PC-3 (cell line): Measurements from ENCODE around the gene GATAD2A. TPM values are rescaled to one million over a fixed set of nuclear protein-coding genes. Genes with fewer than 3 reads are reported as not detected.

Experiments used
- ATAC-seq: fragments of 200-7000 bp; cut with Tn5 transposase; 2 replicates; pipeline ENCODE4 v1.9.1; 2020; ENCODE audit warnings: mild to moderate bottlenecking, moderate library complexity
- BruUV-seq: library from RNA; stranded (reverse); fragments of 400-500 nt; replicated peaks from 2 replicates; lab custom pipeline; 2021; lab: Mats Ljungman, UMichigan
- CTCF ChIA-PET: fragments of 300-600 bp; sonication (Branson Sonifier 250); formaldehyde crosslinking; loops from one replicate; lab custom pipeline; 2022; ENCODE audit warnings: antibody characterized with exemption; lab: Charles Lee
- POLR2A ChIA-PET: fragments of 300-600 bp; sonication (Branson Sonifier 250); formaldehyde crosslinking; loops from one replicate; lab custom pipeline; 2022; ENCODE audit warnings: antibody characterized with exemption; ENCODE audit not compliant: unreplicated experiment; lab: Charles Lee
- DNase-seq: peaks from one replicate; pipeline ENCODE4 v3.0.0-alpha.2; 2015
- H2AFZ ChIP-seq: fragments of 300-600 bp; sonication (generic); 2 replicates; pipeline ENCODE4 v1.6.0; 2016; ENCODE audit warnings: antibody characterized with exemption, low read length
- H3F3A ChIP-seq: fragments of 300-600 bp; sonication (generic); one replicate; pipeline ENCODE4 v1.6.0; 2017; ENCODE audit warnings: antibody characterized with exemption, low read length, control low read depth, mild to moderate bottlenecking; ENCODE audit not compliant: unreplicated experiment
- H3K27ac ChIP-seq: fragments of 300-600 bp; sonication (generic); 2 replicates; pipeline ENCODE4 v1.5.1; 2016; ENCODE audit warnings: mild to moderate bottlenecking, low read length
- H3K27me3 ChIP-seq: fragments of 300-600 bp; sonication (generic); 2 replicates; pipeline ENCODE4 v1.6.1; 2016; ENCODE audit warnings: low read length, mixed read lengths
- H3K36me3 ChIP-seq: fragments of 300-600 bp; sonication (generic); 2 replicates; pipeline ENCODE4 v1.6.1; 2016; ENCODE audit warnings: low read depth, mixed run types, low read length, mixed read lengths
- H3K4me1 ChIP-seq: fragments of 300-600 bp; sonication (generic); 2 replicates; pipeline ENCODE4 v1.5.1; 2016; ENCODE audit warnings: low read length; ENCODE audit not compliant: insufficient read depth
- H3K4me2 ChIP-seq: fragments of 300-600 bp; sonication (generic); 2 replicates; pipeline ENCODE4 v1.6.0; 2016; ENCODE audit warnings: low read length
- H3K4me3 ChIP-seq: fragments of 300-600 bp; sonication (generic); 2 replicates; pipeline ENCODE4 v1.5.1; 2016; ENCODE audit warnings: mild to moderate bottlenecking, low read length, mixed read lengths
- H3K79me2 ChIP-seq: fragments of 300-600 bp; sonication (generic); 2 replicates; pipeline ENCODE4 v1.6.1; 2017; ENCODE audit warnings: low read length, mixed read lengths
- H3K9ac ChIP-seq: fragments of 300-600 bp; sonication (generic); 2 replicates; pipeline ENCODE4 v1.6.0; 2016; ENCODE audit warnings: mild to moderate bottlenecking, low read length
- H3K9me2 ChIP-seq: fragments of 300-600 bp; sonication (generic); replicated peaks from 2 replicates; pipeline ENCODE4 v1.6.1; 2016; ENCODE audit warnings: mixed run types, low read length, mixed read lengths
- H3K9me3 ChIP-seq: fragments of 300-600 bp; sonication (generic); 2 replicates; pipeline ENCODE4 v1.6.1; 2016; ENCODE audit warnings: low read length, mixed read lengths
- H4K20me1 ChIP-seq: fragments of 300-600 bp; sonication (generic); 2 replicates; pipeline ENCODE4 v1.6.1; 2016; ENCODE audit warnings: low read length, mixed read lengths
- EZH2 ChIP-seq: fragments of 300-600 bp; sonication (generic); IDR thresholded peaks from one replicate; pipeline ENCODE4 v1.6.1; 2017; ENCODE audit warnings: antibody characterized with exemption, mild to moderate bottlenecking, low read length; ENCODE audit not compliant: unreplicated experiment
- EZH2phosphoT487 ChIP-seq: fragments of 300-600 bp; sonication (generic); IDR thresholded peaks from 2 replicates; pipeline ENCODE4 v1.6.1; 2018; ENCODE audit warnings: mild to moderate bottlenecking, antibody characterized with exemption, low read length, borderline replicate concordance
- intact Hi-C: fragments of 100-400 bp; cut with micrococcal nuclease; formaldehyde crosslinking; loops from 2 replicates; pipeline ENCODE4 v1.9.0; 2023
- total RNA-seq: library from RNA; depleted of rRNA; stranded (reverse); fragments of >200 nt; gene quantifications from 2 replicates; pipeline ENCODE4 v1.2.3, GENCODE V29; 2014
- TF ChIP-seq, protein P1 (sequence below): fragments of 300-600 bp; sonication (generic); conservative IDR thresholded peaks from 2 replicates; pipeline ENCODE4 v1.5.1; 2017; ENCODE audit warnings: antibody characterized with exemption, low read depth, mild to moderate bottlenecking, low read length

The GATAD2A gene
- total RNA-seq, 1 experiment from 2014 or later = 104 TPM

DNA sequence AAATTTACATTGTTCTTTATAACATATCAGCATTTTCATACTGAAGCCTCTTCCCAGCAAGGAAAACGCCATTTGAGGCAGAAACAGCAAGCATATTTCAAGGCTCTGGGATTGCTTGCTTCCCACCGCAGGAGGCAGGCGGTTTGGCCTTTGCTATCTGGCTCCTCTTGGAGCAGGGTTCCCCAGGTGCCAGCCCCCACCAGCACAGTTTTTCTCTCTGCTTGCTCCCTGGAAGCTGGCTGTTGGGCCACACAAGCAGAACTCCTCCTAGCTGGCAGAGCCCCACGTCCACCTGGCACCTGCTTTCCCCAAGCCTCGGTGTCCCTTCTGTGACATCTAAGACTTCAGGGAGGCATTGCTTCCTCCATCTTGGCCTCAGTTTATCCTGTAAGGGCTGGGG, 16.7 kb downstream of the GATAD2A start:
- POLR2A ChIA-PET = no interaction called here
- Histone ChIP-seq H3K9me2 (no peaks in the 10 kb centered on the region), H3K79me2 (peaks cover 99% of the 10 kb centered on the region), H3K9ac (no peak overlapping the region), H3K4me1 (no peaks in the 10 kb centered on the region), H3K27ac (no peak overlapping the region), H3K27me3 (no peaks in the 10 kb centered on the region), H3F3A (no peaks in the 10 kb centered on the region), H3K4me3 (no peak overlapping the region), H3K4me2 (no peak overlapping the region), H3K9me3 (no peaks in the 10 kb centered on the region), H2AFZ (no peak overlapping the region), H3K36me3 (no peaks in the 10 kb centered on the region; the same call in 1 of the 2 replicates), H4K20me1 (peaks cover 73% of the 10 kb centered on the region)
- CTCF ChIA-PET = no interaction called here
- no TSS peak for BruUV-seq
- DNase-seq (no peak), ATAC-seq (no peak)
- intact Hi-C loops = no loop called here
- no peak for TF ChIP-seq EZH2
- TF ChIP-seq, protein P1, sequence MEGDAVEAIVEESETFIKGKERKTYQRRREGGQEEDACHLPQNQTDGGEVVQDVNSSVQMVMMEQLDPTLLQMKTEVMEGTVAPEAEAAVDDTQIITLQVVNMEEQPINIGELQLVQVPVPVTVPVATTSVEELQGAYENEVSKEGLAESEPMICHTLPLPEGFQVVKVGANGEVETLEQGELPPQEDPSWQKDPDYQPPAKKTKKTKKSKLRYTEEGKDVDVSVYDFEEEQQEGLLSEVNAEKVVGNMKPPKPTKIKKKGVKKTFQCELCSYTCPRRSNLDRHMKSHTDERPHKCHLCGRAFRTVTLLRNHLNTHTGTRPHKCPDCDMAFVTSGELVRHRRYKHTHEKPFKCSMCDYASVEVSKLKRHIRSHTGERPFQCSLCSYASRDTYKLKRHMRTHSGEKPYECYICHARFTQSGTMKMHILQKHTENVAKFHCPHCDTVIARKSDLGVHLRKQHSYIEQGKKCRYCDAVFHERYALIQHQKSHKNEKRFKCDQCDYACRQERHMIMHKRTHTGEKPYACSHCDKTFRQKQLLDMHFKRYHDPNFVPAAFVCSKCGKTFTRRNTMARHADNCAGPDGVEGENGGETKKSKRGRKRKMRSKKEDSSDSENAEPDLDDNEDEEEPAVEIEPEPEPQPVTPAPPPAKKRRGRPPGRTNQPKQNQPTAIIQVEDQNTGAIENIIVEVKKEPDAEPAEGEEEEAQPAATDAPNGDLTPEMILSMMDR = no peak
- no peak for TF ChIP-seq EZH2phosphoT487

DNA sequence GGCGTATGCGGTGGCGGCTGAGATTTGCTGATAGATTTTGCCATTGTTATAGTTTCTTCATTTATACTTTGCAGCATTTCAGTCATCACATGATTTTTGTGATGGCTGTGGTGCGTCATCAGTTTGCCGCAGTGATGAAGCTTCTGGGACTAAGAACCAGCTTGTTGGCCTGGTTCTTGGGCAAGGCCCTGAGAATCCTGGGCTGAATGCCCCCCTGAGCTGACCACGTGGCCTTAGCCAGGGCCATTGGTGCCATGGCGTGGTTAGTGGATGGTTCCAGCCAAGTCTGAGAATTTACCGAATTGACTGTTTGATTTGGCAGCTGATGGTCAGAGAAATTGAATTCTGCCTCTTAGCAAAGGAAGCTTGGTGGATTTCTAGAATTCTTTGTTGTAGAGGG, 17.8 kb downstream of the GATAD2A start:
- no TSS peak for BruUV-seq
- Histone ChIP-seq H3K4me3 (no peak overlapping the region), H3K79me2 (peaks cover 99% of the 10 kb centered on the region), H3K9me2 (no peaks in the 10 kb centered on the region), H3K9ac (no peak overlapping the region), H2AFZ (no peak overlapping the region), H3K4me1 (no peaks in the 10 kb centered on the region), H3K27me3 (no peaks in the 10 kb centered on the region), H3F3A (no peaks in the 10 kb centered on the region), H4K20me1 (peaks cover 65% of the 10 kb centered on the region), H3K4me2 (no peak overlapping the region), H3K27ac (no peak overlapping the region), H3K9me3 (no peaks in the 10 kb centered on the region), H3K36me3 (no peaks in the 10 kb centered on the region; the same call in 1 of the 2 replicates)
- TF ChIP-seq EZH2phosphoT487 = no peak
- TF ChIP-seq, protein P1 = no peak
- no peak for TF ChIP-seq EZH2
- CTCF ChIA-PET = no interaction called here
- intact Hi-C loops = no loop called here
- ATAC-seq (no peak), DNase-seq (no peak)
- POLR2A ChIA-PET = no interaction called here

DNA sequence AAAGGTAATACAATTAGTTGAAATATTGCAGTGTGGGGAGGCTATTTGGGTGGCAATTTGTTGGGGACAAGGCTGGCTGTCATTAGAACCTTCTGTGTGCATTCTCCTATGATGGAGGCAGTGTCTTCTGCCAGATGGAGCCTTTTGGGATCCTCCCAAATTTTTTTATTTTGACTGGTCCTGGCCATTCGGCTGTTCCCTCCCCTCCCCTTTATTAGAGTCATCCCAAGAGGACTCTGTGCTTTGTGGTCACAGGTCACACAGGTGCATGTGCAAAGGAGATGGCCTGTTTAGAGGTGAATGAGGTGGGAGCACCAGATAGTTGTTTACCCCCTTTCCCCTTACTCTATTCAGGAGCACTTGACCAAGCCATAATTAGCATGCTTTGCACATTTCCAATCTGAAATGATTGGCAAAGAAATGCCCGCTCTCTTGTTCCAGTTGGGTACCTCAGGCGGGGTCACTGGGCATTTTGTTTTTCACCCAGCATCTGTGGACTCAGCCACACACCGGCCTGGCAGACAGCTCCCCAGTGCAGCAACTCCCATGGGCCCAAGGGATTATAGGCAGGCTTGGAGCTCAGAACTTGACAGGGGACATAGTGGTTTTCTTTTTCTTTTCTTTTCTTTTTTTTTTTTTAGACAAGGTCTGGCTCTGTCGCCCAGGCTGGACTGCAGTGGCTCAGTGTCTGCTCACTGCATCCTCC, 19.8 kb downstream of the GATAD2A start:
- H3K9me3 ChIP-seq = no peaks in the 10 kb centered on the region
- no peak overlapping the region for H3K9ac ChIP-seq
- H3K4me3 ChIP-seq = no peak overlapping the region
- H3F3A ChIP-seq = no peaks in the 10 kb centered on the region
- no peaks in the 10 kb centered on the region for H3K27me3 ChIP-seq
- POLR2A ChIA-PET = no interaction called here
- H3K4me1 ChIP-seq = no peaks in the 10 kb centered on the region
- CTCF ChIA-PET = no interaction called here
- no peak overlapping the region for H2AFZ ChIP-seq
- no peaks in the 10 kb centered on the region for H3K9me2 ChIP-seq
- intact Hi-C loops = no loop called here
- no peak overlapping the region for H3K4me2 ChIP-seq
- BruUV-seq = no TSS peak
- ATAC-seq = no peak
- no peaks in the 10 kb centered on the region; the same call in 1 of the 2 replicates for H3K36me3 ChIP-seq
- peaks cover 100% of the 10 kb centered on the region for H3K79me2 ChIP-seq
- TF ChIP-seq, protein P1 = no peak
- TF ChIP-seq EZH2 = no peak
- TF ChIP-seq EZH2phosphoT487 = no peak
- no peak for DNase-seq
- H4K20me1 ChIP-seq = peaks cover 63% of the 10 kb centered on the region
- no peak overlapping the region for H3K27ac ChIP-seq
